ENCODE measurements around the gene EPB41L4B.
"Not testable (repeated sequence)": the region's sequence is repeated elsewhere in the genome, so short reads cannot be mapped to it uniquely, and the experiment has no call there.

The EPB41L4B gene

DNA sequence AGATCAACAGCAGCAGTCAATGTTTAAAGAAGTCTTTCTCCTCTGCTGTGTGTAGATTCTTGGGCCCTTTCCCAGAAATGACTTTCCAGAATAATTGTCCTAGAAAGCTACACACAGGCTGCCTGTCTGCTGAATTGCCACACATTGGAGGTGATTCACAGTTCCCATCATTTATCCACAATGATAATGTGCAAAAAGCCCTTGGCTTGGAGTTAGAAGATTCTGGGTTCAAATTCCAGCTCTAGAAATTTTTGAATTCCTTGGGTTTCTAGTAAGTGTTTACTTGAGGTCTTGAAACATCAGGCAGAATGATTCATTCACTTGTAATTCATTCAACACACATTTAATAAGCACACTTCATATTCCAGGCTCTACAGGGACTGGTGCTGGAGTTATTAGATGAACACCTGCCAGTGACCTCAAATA, 28.6 kb upstream of the EPB41L4B start:
- peak; percentile 54 for DNase-seq (ENCODE audit: low read depth)
- no peak overlapping the region for H3K4me3 ChIP-seq (ENCODE audit: low read length)

DNA sequence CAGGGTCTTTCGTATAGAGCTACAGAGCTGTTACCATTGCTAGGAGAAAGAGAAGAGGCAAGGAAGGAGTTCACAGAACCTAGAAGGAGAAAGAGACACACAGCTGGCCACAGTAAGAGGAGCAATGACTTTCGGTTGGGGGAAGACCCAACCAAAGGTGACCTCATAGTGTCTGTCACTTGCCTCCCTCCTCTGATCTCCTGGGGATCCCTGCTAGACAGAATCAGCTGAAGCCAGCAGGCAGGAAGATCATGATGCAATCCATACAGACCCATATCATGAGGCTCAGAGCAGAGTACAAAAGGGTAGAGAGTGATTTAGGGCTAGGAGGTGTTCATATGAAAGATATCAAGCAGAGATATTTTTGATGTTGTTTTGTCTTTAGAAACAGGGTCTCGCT, 26.0 kb upstream of the EPB41L4B start:
- TF ChIP-seq, protein P1, sequence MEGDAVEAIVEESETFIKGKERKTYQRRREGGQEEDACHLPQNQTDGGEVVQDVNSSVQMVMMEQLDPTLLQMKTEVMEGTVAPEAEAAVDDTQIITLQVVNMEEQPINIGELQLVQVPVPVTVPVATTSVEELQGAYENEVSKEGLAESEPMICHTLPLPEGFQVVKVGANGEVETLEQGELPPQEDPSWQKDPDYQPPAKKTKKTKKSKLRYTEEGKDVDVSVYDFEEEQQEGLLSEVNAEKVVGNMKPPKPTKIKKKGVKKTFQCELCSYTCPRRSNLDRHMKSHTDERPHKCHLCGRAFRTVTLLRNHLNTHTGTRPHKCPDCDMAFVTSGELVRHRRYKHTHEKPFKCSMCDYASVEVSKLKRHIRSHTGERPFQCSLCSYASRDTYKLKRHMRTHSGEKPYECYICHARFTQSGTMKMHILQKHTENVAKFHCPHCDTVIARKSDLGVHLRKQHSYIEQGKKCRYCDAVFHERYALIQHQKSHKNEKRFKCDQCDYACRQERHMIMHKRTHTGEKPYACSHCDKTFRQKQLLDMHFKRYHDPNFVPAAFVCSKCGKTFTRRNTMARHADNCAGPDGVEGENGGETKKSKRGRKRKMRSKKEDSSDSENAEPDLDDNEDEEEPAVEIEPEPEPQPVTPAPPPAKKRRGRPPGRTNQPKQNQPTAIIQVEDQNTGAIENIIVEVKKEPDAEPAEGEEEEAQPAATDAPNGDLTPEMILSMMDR (conservative IDR thresholded peaks at IDR 0.05; ENCODE audit: low read depth, low read length), result no peak
- no peak for DNase-seq (ENCODE audit: low read depth)
- no peak overlapping the region for H3K4me3 ChIP-seq (ENCODE audit: low read length)

More for the DNA sequence above, 28.6 kb upstream of the EPB41L4B start:
- TF ChIP-seq, protein P1 (conservative IDR thresholded peaks at IDR 0.05; ENCODE audit: low read depth, low read length), result no peak

DNA sequence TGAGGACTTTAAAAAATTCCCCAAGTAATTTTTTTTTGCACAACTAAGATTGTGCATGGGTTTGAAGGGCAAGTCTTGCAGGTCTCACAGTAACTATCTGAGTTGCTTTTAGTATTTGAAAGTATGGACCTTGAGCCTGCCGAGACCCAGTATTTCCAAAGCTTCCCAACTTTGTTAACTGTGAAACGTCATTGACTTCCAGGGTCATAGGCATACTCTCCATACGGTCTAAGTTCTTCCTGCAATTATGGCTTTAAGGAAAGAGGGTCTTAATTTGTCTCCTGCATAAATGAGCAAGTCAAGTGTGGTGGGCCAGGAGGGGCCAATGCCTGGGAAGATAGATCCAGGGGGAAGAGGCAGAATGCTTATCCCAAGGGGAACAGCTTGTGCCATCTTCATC, 24.0 kb upstream of the EPB41L4B start:
- DNase-seq (ENCODE audit: low read depth), result no peak
- no peak overlapping the region for H3K4me3 ChIP-seq (ENCODE audit: low read length)
- TF ChIP-seq, protein P1 (conservative IDR thresholded peaks at IDR 0.05; ENCODE audit: low read depth, low read length), result no peak

DNA sequence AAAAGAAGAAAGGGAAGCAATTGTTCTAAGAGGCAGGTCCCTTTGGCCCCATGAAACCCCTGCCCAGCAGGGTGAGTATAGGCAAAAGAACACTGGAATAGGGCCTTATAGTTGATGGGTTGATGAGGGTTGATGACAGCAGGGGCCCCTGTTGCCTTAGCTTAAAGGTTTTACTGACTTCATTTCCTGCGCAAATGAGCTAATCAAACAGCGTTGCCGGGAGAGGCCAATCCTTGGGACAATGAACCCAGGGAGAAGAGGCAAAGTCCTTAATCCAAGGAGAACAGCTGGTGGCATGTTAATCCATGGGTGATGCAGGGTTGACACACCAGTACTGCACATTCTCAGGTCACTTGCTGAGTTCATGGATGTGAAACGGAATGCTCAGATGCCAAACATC, 22.0 kb upstream of the EPB41L4B start:
- no peak for DNase-seq (ENCODE audit: low read depth)
- H3K4me3 ChIP-seq (ENCODE audit: low read length), result no peak overlapping the region
- TF ChIP-seq, protein P1 (conservative IDR thresholded peaks at IDR 0.05; ENCODE audit: low read depth, low read length), result no peak

DNA sequence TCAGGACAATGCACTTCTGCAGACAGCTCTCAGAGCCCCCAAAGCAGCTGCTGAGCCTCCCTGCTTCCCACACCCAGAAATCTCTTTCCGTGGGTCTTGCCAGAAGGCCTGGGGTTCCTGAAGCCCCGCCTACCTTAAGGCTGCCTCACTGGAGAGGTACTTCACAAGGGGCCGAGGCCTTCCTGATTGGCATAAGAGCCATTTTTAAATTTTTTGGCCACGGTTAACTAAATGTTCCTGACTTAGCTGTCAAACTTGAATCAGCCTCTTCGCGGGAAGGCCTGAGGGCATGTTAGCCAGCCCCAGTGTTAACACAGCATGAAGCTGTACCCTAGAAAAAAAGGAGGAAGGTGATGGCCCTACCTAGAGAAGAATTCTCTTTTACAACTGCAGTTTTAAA, 20.7 kb upstream of the EPB41L4B start:
- H3K4me3 ChIP-seq (ENCODE audit: low read length), result no peak overlapping the region
- DNase-seq (ENCODE audit: low read depth), result no peak
- TF ChIP-seq, protein P1 (conservative IDR thresholded peaks at IDR 0.05; ENCODE audit: low read depth, low read length), result no peak

DNA sequence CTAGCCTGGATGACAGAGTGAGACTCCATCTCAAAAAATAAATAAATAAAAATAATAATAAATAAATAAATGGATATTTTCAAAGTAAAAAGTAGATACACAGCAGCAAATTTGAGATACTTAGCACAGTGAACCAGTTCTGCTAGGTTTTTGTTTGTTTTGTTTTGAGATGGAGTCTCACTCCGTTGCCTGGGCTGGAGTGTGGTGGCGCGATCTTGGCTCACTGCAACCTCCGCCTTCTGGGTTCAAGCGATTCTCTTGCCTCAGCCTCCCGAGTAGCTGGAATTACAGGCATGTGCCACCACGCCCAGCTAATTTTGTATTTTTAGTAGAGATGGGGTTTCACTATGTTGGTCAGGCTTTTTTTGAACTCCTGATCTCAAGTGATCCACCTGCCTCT, 20.1 kb upstream of the EPB41L4B start:
- H3K4me3 ChIP-seq (ENCODE audit: low read length); DNase-seq (ENCODE audit: low read depth): not testable (repeated sequence)

DNA sequence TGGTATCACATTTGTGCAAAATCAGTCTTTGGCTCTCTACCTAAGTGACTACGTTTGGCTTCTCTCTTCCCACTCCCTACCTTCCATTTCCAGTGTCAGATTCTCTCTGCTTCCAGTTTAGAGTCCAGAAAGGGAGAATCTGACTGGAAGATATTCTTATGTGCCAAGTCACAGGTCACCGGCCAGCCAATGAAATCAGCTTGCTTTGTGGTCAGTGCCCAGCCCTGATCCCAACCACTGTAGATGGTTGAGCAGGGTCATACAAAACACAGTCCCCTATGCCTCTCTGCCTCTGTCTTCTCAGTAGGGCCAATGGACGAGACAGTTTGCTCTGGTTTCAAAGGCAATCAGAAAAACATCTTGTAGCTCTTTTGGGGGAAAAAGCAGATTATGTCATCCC, 15.6 kb upstream of the EPB41L4B start:
- TF ChIP-seq, protein P1 (conservative IDR thresholded peaks at IDR 0.05; ENCODE audit: low read depth, low read length), result no peak
- DNase-seq (ENCODE audit: low read depth), result no peak
- H3K4me3 ChIP-seq (ENCODE audit: low read length), result no peak overlapping the region

DNA sequence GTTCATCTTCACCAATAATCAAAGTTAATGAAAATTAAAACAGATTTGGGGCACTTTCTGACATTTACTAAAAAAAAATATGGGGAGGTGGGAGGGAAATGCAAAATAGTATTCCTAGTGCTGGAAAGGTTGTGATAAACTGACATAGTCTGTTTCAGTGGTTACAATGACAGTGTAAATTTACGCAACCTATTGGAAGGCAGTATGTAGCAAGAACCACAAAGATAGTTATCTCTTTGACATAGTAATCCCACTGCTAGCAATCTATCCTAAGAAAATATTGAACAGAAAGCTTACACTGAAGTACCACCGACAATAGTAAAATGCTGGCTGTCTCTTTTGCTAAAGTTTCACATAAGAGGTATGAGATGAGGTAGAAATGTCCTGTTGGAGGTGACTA, 15.1 kb upstream of the EPB41L4B start:
- no peak for DNase-seq (ENCODE audit: low read depth)
- TF ChIP-seq, protein P1 (conservative IDR thresholded peaks at IDR 0.05; ENCODE audit: low read depth, low read length), result no peak
- H3K4me3 ChIP-seq (ENCODE audit: low read length), result no peak overlapping the region

All from retinal pigment epithelial cell (primary cell).